ENCODE results near the gene FKBP9.

DNA sequence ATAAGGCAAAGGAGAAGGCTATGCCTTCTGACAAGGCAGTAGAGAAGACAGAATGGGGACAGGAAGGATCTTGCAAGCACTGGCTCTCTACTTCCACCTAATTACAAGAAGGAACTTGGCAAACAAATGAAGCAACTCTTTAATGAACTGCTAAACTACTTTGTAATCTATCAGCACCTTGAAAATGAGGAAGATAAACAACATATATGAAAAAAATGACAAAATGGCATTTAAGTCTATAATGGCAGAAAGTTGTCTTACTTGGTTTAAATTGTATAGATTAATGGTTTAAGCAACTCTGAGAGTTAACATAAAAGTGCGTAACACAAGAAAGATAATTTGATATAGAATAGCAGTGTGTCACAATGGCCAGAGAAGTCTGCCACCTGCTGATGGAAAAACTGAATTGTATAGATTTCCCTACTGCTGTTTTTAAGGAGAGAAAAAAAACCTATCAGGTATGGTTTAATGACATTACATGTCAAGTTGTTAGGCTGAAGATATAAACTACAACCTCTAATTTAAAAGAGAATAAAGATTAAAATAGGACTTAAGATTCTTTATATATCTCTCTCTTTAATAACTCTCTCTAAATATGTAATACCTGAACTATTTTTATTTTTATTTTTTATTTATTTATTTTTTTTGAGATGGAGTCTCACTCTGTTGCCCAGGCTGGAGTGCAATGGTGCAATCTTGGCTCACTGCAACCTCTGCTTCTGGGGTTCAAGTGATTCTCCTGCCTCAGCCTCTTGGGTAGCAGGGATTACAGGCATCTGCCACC, 93.5 kb downstream of the FKBP9 start:
- no peak for TF ChIP-seq POLR2A (IDR thresholded peaks at IDR 0.05)
- TF ChIP-seq, protein P1, sequence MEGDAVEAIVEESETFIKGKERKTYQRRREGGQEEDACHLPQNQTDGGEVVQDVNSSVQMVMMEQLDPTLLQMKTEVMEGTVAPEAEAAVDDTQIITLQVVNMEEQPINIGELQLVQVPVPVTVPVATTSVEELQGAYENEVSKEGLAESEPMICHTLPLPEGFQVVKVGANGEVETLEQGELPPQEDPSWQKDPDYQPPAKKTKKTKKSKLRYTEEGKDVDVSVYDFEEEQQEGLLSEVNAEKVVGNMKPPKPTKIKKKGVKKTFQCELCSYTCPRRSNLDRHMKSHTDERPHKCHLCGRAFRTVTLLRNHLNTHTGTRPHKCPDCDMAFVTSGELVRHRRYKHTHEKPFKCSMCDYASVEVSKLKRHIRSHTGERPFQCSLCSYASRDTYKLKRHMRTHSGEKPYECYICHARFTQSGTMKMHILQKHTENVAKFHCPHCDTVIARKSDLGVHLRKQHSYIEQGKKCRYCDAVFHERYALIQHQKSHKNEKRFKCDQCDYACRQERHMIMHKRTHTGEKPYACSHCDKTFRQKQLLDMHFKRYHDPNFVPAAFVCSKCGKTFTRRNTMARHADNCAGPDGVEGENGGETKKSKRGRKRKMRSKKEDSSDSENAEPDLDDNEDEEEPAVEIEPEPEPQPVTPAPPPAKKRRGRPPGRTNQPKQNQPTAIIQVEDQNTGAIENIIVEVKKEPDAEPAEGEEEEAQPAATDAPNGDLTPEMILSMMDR (IDR thresholded peaks at IDR 0.05): no peak

All from lower leg skin (tissue), 3 donors.